Upper lobe of left lung (tissue), 6 donors: ENCODE results near the gene GLI3. TPM values are rescaled to one million over a fixed set of nuclear protein-coding genes. Genes with fewer than 3 reads are reported as not detected.

Experiments used
- ATAC-seq, 2 donors: fragments of 200-7000 bp; cut with Tn5 transposase; one replicate each; pipeline ENCODE4 v1.9.1; 2022; ENCODE audit warnings: mild to moderate bottlenecking in 2 of 2, moderate library complexity in 2 of 2; ENCODE audit not compliant: low FRiP score in 2 of 2
- DNase-seq, 2 donors: peaks; one replicate each; pipeline ENCODE4 v3.0.0-alpha.2; 2019 to 2020
- H3K27ac ChIP-seq, 4 donors: fragments of 200-600 bp; sonication (generic); one replicate each; pipeline ENCODE4 v1.5.1; 2016 to 2019
- H3K27me3 ChIP-seq, 4 donors: fragments of 200-600 bp; sonication (generic); one replicate each; pipeline ENCODE4 v1.5.1; 2017 to 2019
- H3K36me3 ChIP-seq, 4 donors: fragments of 200-600 bp; sonication (generic); one replicate each; pipeline ENCODE4 v1.5.1; 2016 to 2019
- H3K4me1 ChIP-seq, 4 donors: fragments of 200-600 bp; sonication (generic); one replicate each; pipeline ENCODE4 v1.5.1; 2018 to 2019
- H3K4me3 ChIP-seq, 4 donors: fragments of 200-600 bp; sonication (generic); one replicate each; pipeline ENCODE4 v1.5.1; 2017 to 2019; ENCODE audit warnings: mild to moderate bottlenecking in 2 of 4, moderate library complexity in 1 of 4
- H3K9me3 ChIP-seq, 4 donors: fragments of 200-600 bp; sonication (generic); one replicate each; pipeline ENCODE4 v1.5.1; 2018 to 2019
- CTCF ChIP-seq, 6 experiments: fragments of 450-650 bp in 4 of 6; fragments of 200-600 bp in 2 of 6; sonication (generic) in 2 of 6; IDR thresholded peaks; one replicate each; pipeline ENCODE4 v1.5.1; 2016 to 2019; ENCODE audit warnings: antibody characterized with exemption in 6 of 6
- EP300 ChIP-seq, 4 donors: sonication (generic); formaldehyde crosslinking; IDR thresholded peaks; one replicate each; pipeline ENCODE4 v1.5.1; 2017; ENCODE audit warnings: antibody characterized with exemption in 4 of 4, control low read depth in 2 of 4
- POLR2A ChIP-seq, 4 donors: fragments of 450-650 bp; IDR thresholded peaks; one replicate each; pipeline ENCODE4 v1.5.1; 2016 to 2017; ENCODE audit warnings: antibody characterized with exemption in 4 of 4, mild to moderate bottlenecking in 2 of 4
- POLR2AphosphoS5 ChIP-seq, 2 donors: sonication (generic); formaldehyde crosslinking; IDR thresholded peaks; one replicate each; pipeline ENCODE4 v1.5.1; 2017; ENCODE audit warnings: antibody characterized with exemption in 2 of 2
- WGBS, 2 donors: methylation state at CpG; one replicate each; pipeline ENCODE4 v1.1.5; 2017 to 2018; 5-methylcytosine and 5-hydroxymethylcytosine counted together
- total RNA-seq, 6 donors: library from RNA; depleted of rRNA in 4 of 6; stranded (reverse); fragments of >200 nt in 4 of 6; gene quantifications; one replicate each; pipeline versions ENCODE4 v1.1.0 to v1.2.1, GENCODE V29; 2016 to 2021
- donor health status: DM: no; HTN: no; CAD: no; lungs with moderate emphysema.
- donor health status: DM: no; HTN: yes; CAD: no; lungs with severe emphysema.

The GLI3 gene
- total RNA-seq, 6 donors from 2014 or later = 5.2 to 19.4 (median 14.9) TPM

GRCh38 chr7:42183547-42183946, 53.5 kb downstream of the GLI3 start:
- H3K27ac ChIP-seq = no peak overlapping the region
- H3K9me3 ChIP-seq = no peaks in the 10 kb centered on the region
- ATAC-seq = no peak
- H3K27me3 ChIP-seq = no peaks in the 10 kb centered on the region
- H3K4me1 ChIP-seq = peaks cover 0 to 4% (median 0%) of the 10 kb centered on the region in 4 donors
- TF ChIP-seq POLR2A (IDR thresholded peaks at IDR 0.05) (no peak), EP300 (IDR thresholded peaks at IDR 0.05) (no peak), CTCF (IDR thresholded peaks at IDR 0.05) (no peak), POLR2AphosphoS5 (IDR thresholded peaks at IDR 0.05) (no peak)
- no peaks in the 10 kb centered on the region for H3K36me3 ChIP-seq
- no peak for DNase-seq
- 87 to 89% methylated on average over 6 of the region's 6 CpGs for WGBS, 2 donors
- no peak overlapping the region for H3K4me3 ChIP-seq

GRCh38 chr7:42181566-42181965, 55.4 kb downstream of the GLI3 start:
- TF ChIP-seq POLR2AphosphoS5 (IDR thresholded peaks at IDR 0.05) = no peak
- TF ChIP-seq CTCF (IDR thresholded peaks at IDR 0.05) = no peak
- no peak for TF ChIP-seq EP300 (IDR thresholded peaks at IDR 0.05)
- TF ChIP-seq POLR2A (IDR thresholded peaks at IDR 0.05) = no peak
- H3K36me3 ChIP-seq = no peaks in the 10 kb centered on the region
- no peaks in the 10 kb centered on the region for H3K27me3 ChIP-seq
- no peaks in the 10 kb centered on the region for H3K9me3 ChIP-seq
- H3K4me3 ChIP-seq = no peak overlapping the region
- H3K27ac ChIP-seq = no peak overlapping the region
- 76 to 80% methylated on average over 4 of the region's 4 CpGs for WGBS, 2 donors
- ATAC-seq (no peak), DNase-seq (no peak)
- H3K4me1 ChIP-seq = peaks cover 0 to 4% (median 0%) of the 10 kb centered on the region in 4 donors

GRCh38 chr7:42180806-42181205, 56.2 kb downstream of the GLI3 start:
- DNase-seq = no peak
- Histone ChIP-seq H3K27me3 (no peaks in the 10 kb centered on the region), H3K4me3 (no peak overlapping the region), H3K9me3 (no peaks in the 10 kb centered on the region), H3K27ac (no peak overlapping the region), H3K4me1 (peaks cover 0 to 4% (median 0%) of the 10 kb centered on the region in 4 donors), H3K36me3 (no peaks in the 10 kb centered on the region)
- ATAC-seq = no peak
- TF ChIP-seq EP300 (IDR thresholded peaks at IDR 0.05) = no peak
- no peak for TF ChIP-seq POLR2AphosphoS5 (IDR thresholded peaks at IDR 0.05)
- TF ChIP-seq POLR2A (IDR thresholded peaks at IDR 0.05) = no peak
- TF ChIP-seq CTCF (IDR thresholded peaks at IDR 0.05) = no peak
- WGBS, 2 donors = 63% methylated on average over 2 of the region's 2 CpGs

GRCh38 chr7:42176724-42177101, 60.3 kb downstream of the GLI3 start:
- ATAC-seq (no peak), DNase-seq (no peak)
- Histone ChIP-seq H3K27ac (no peak overlapping the region), H3K36me3 (no peaks in the 10 kb centered on the region), H3K9me3 (no peaks in the 10 kb centered on the region), H3K27me3 (no peaks in the 10 kb centered on the region), H3K4me1 (no peaks in the 10 kb centered on the region), H3K4me3 (no peak overlapping the region)
- no peak for TF ChIP-seq POLR2A (IDR thresholded peaks at IDR 0.05)
- no peak for TF ChIP-seq CTCF (IDR thresholded peaks at IDR 0.05)
- TF ChIP-seq POLR2AphosphoS5 (IDR thresholded peaks at IDR 0.05) = no peak
- TF ChIP-seq EP300 (IDR thresholded peaks at IDR 0.05) = no peak
- 79 to 83% methylated on average over 3 of the region's 3 CpGs for WGBS, 2 donors
